ENCODE measurements around the gene BUB1B. TPM values are rescaled to one million over a fixed set of nuclear protein-coding genes. Genes with fewer than 3 reads are reported as not detected.
A peak's percentile ranks its signal among the peaks of the same experiment; 100 is the strongest.
"Not testable (repeated sequence)": the region's sequence is repeated elsewhere in the genome, so short reads cannot be mapped to it uniquely, and the experiment has no call there.

The BUB1B gene
- 10 to 100 TPM in 2 of 4 donors, 1 to 10 TPM in 2; 1.4 to 15.3 (median 8.6) TPM for total RNA-seq

GRCh38 chr15:40160689-40161688 lies at the start of gene BUB1B:
TSS of gene BUB1B (plus strand) at chr15:40161069. CDS start at chr15:40161221, 152 bp downstream.
- Histone ChIP-seq H3K9me3 (no peaks in the 10 kb centered on the region), H3K4me1 (peaks cover 0 to 24% (median 6%) of the 10 kb centered on the region in 4 donors), H3K27me3 (no peaks in the 10 kb centered on the region), H3K27ac (peak within 1 kb of the TSS in 2 of 4 donors; percentile 20 to 40), H3K4me3 (peak within 1 kb of the TSS; percentile 49 to 74 (median 60)), H3K36me3 (no peaks in the 10 kb centered on the region)
- WGBS, 2 donors (ENCODE audit: low coverage in 1 of 2) = 0 to 2% methylated on average over 1 to 54 of the region's 54 CpGs
- intact Hi-C loops (cut with DNase I; ENCODE audit: low total_unique reads) (no loop called here), in situ Hi-C loops (cut with MboI; ENCODE audit: low pct_ligation_motif_present in 1 of 4, low pct_unique_long_range_greater_than_20kb in 1 of 4, low sequenced_read_pairs in 3 of 4) (no loop called here)
- TF ChIP-seq CTCF (IDR thresholded peaks at IDR 0.05) (no peak), EP300 (IDR thresholded peaks at IDR 0.05; ENCODE audit: low read depth) (no peak), POLR2A (IDR thresholded peaks at IDR 0.05) (no peak), POLR2AphosphoS5 (IDR thresholded peaks at IDR 0.05) (peak; percentile 23 to 48 (median 47))
- DNase-seq = peak; percentile 93

GRCh38 chr15:40111888-40112287 lies 49.0 kb upstream of the BUB1B start:
- Histone ChIP-seq H3K27ac (no peak overlapping the region), H3K4me3 (no peak overlapping the region), H3K4me1 (peaks cover 10 to 26% (median 17%) of the 10 kb centered on the region in 4 donors), H3K36me3 (no peaks in the 10 kb centered on the region), H3K27me3 (no peaks in the 10 kb centered on the region), H3K9me3 (no peaks in the 10 kb centered on the region)
- intact Hi-C loops (cut with DNase I; ENCODE audit: low total_unique reads) = no loop called here
- in situ Hi-C loops (cut with MboI; ENCODE audit: low pct_ligation_motif_present in 1 of 4, low pct_unique_long_range_greater_than_20kb in 1 of 4, low sequenced_read_pairs in 3 of 4) = no loop called here
- DNase-seq = no peak
- WGBS, 2 donors (ENCODE audit: low coverage in 1 of 2) = 91% methylated on average over 2 of the region's 2 CpGs; no CpG with 5 or more reads in 1 of the 2 donors
- TF ChIP-seq POLR2A (IDR thresholded peaks at IDR 0.05) = no peak
- no peak for TF ChIP-seq POLR2AphosphoS5 (IDR thresholded peaks at IDR 0.05)
- no peak for TF ChIP-seq EP300 (IDR thresholded peaks at IDR 0.05; ENCODE audit: low read depth)
- TF ChIP-seq CTCF (IDR thresholded peaks at IDR 0.05) = no peak

GRCh38 chr15:40112789-40113188 lies 48.1 kb upstream of the BUB1B start:
- Histone ChIP-seq H3K9me3 (no peaks in the 10 kb centered on the region), H3K4me3 (no peak overlapping the region), H3K36me3 (no peaks in the 10 kb centered on the region), H3K27ac (no peak overlapping the region), H3K4me1 (peaks cover 1 to 17% (median 9%) of the 10 kb centered on the region in 4 donors), H3K27me3 (no peaks in the 10 kb centered on the region)
- WGBS, 2 donors (ENCODE audit: low coverage in 1 of 2) = 88% methylated on average over 23 of the region's 24 CpGs; no CpG with 5 or more reads in 1 of the 2 donors
- TF ChIP-seq CTCF (IDR thresholded peaks at IDR 0.05) = no peak
- no peak for TF ChIP-seq EP300 (IDR thresholded peaks at IDR 0.05; ENCODE audit: low read depth)
- no peak for TF ChIP-seq POLR2AphosphoS5 (IDR thresholded peaks at IDR 0.05)
- no peak for TF ChIP-seq POLR2A (IDR thresholded peaks at IDR 0.05)
- no peak for DNase-seq
- in situ Hi-C loops (cut with MboI; ENCODE audit: low pct_ligation_motif_present in 1 of 4, low pct_unique_long_range_greater_than_20kb in 1 of 4, low sequenced_read_pairs in 3 of 4) (no loop called here), intact Hi-C loops (cut with DNase I; ENCODE audit: low total_unique reads) (no loop called here)

- intact Hi-C loops (cut with DNase I; ENCODE audit: low total_unique reads) (no loop called here), in situ Hi-C loops (cut with MboI; ENCODE audit: low pct_ligation_motif_present in 1 of 4, low pct_unique_long_range_greater_than_20kb in 1 of 4, low sequenced_read_pairs in 3 of 4) (no loop called here)
- Histone ChIP-seq H3K36me3 (no peaks in the 10 kb centered on the region), H3K9me3 (no peaks in the 10 kb centered on the region), H3K27ac (no peak overlapping the region), H3K27me3 (no peaks in the 10 kb centered on the region), H3K4me1 (peaks cover 0 to 9% (median 3%) of the 10 kb centered on the region in 4 donors), H3K4me3 (no peak overlapping the region)
- no peak for DNase-seq
- TF ChIP-seq CTCF (IDR thresholded peaks at IDR 0.05) = no peak
- TF ChIP-seq POLR2A (IDR thresholded peaks at IDR 0.05) = no peak
- TF ChIP-seq EP300 (IDR thresholded peaks at IDR 0.05; ENCODE audit: low read depth) = no peak
- TF ChIP-seq POLR2AphosphoS5 (IDR thresholded peaks at IDR 0.05) = no peak
- 100% methylated on average over 1 to 2 of the region's 2 CpGs for WGBS, 2 donors (ENCODE audit: low coverage in 1 of 2)
Observed at GRCh38 chr15:40114218-40114617, 46.7 kb upstream of the BUB1B start.

GRCh38 chr15:40115106-40115505 lies 45.8 kb upstream of the BUB1B start:
- H3K9me3 ChIP-seq; in situ Hi-C loops (cut with MboI; ENCODE audit: low pct_ligation_motif_present in 1 of 4, low pct_unique_long_range_greater_than_20kb in 1 of 4, low sequenced_read_pairs in 3 of 4); intact Hi-C loops (cut with DNase I; ENCODE audit: low total_unique reads); H3K36me3 ChIP-seq; H3K27me3 ChIP-seq; H3K4me1 ChIP-seq; DNase-seq; H3K4me3 ChIP-seq: not testable (repeated sequence)
- 80 to 97% methylated on average over 1 to 14 of the region's 14 CpGs for WGBS, 2 donors (ENCODE audit: low coverage in 1 of 2)
- peak overlapping the region in 2 of 4 donors; percentile 52 to 62 for H3K27ac ChIP-seq

Measured in transverse colon (tissue), 4 donors.